Activated T-cell treated with anti-CD3 and anti-CD28 coated beads, Interleukin-2, amount 50 U/mL, for 24 hours (primary cell): Measurements from ENCODE around the gene RHOB.
"Not testable (repeated sequence)": the region's sequence is repeated elsewhere in the genome, so short reads cannot be mapped to it uniquely, and the experiment has no call there.

ENCODE experiments used
- DNase-seq: peaks from one replicate; pipeline ENCODE4 v3.0.0-alpha.2; 2020
- H3K27ac Mint-ChIP-seq: 2 replicates; pipeline ENCODE4 v1.8.0; 2020; ENCODE audit warnings: mild to moderate bottlenecking, mixed read lengths
- H3K27me3 Mint-ChIP-seq: 2 replicates; pipeline ENCODE4 v1.8.0; 2020; ENCODE audit warnings: mixed read lengths
- H3K36me3 Mint-ChIP-seq: 2 replicates; pipeline ENCODE4 v1.8.0; 2020; ENCODE audit warnings: low read depth, mixed read lengths
- H3K4me1 Mint-ChIP-seq: 2 replicates; pipeline ENCODE4 v1.8.0; 2020; ENCODE audit warnings: low read depth, mixed read lengths
- H3K4me3 Mint-ChIP-seq: 2 replicates; pipeline ENCODE4 v1.8.0; 2020; ENCODE audit warnings: mild to moderate bottlenecking, moderate library complexity, mixed read lengths
- H3K9me3 Mint-ChIP-seq: 2 replicates; pipeline ENCODE4 v1.8.0; 2020; ENCODE audit warnings: mixed read lengths

Gene RHOB

GRCh38 chr2:20491739-20492531, 45.1 kb downstream of the RHOB start:
- H3K27me3 Mint-ChIP-seq = no peaks in the 10 kb centered on the region
- no peaks in the 10 kb centered on the region for H3K4me1 Mint-ChIP-seq
- no peak for DNase-seq
- H3K9me3 Mint-ChIP-seq = no peaks in the 10 kb centered on the region
- no peak overlapping the region for H3K27ac Mint-ChIP-seq
- H3K4me3 Mint-ChIP-seq = no peak overlapping the region
- no peaks in the 10 kb centered on the region for H3K36me3 Mint-ChIP-seq

- not testable (repeated sequence) for H3K9me3 Mint-ChIP-seq, H3K4me1 Mint-ChIP-seq, DNase-seq, H3K27me3 Mint-ChIP-seq, H3K27ac Mint-ChIP-seq, H3K36me3 Mint-ChIP-seq, H3K4me3 Mint-ChIP-seq
Measured at GRCh38 chr2:20493095-20493494, 46.2 kb downstream of the RHOB start.

GRCh38 chr2:20494241-20494640, 47.4 kb downstream of the RHOB start:
- H3K4me1 Mint-ChIP-seq = no peaks in the 10 kb centered on the region
- no peaks in the 10 kb centered on the region for H3K36me3 Mint-ChIP-seq
- H3K27ac Mint-ChIP-seq = no peak overlapping the region
- H3K27me3 Mint-ChIP-seq = no peaks in the 10 kb centered on the region
- no peak for DNase-seq
- H3K4me3 Mint-ChIP-seq = no peak overlapping the region
- no peaks in the 10 kb centered on the region for H3K9me3 Mint-ChIP-seq

DNA sequence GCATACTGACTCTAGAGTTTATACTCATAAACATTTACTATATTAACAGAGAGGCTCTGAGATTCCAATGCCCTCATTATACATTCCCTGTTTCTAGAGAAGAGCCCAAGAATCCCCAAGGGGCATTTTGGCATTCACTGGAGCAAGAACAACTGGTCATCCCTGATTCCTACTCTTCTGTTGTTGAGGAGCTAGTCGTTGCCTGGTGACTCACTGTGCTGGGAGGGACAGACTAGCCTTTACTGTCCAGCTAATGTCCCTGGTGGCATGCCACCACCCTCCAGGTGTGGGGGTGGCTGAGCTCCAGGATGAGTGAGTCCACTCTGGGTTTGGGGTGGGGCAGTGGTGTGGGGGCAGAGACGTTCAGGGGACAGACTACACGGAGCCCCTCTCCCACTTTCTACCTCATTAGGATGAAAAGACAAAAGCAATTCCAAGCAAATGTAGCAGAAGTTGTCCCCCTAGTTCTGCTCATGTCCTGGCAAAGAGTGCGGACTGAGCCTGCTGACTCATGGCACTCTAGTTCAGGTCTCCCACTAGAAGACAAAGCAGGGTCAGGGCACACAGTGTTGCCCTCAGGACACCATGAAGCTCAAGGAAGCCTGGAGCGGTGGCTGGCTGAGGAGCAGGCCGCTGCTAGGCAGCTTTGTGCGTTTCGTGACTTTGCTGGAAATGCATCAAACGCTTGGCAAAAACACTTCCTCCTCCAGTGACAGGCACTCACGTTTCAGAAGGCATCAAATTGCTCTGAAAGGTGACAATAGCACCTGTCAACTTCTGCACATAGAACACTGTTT, 49.4 kb downstream of the RHOB start:
- no peaks in the 10 kb centered on the region for H3K4me1 Mint-ChIP-seq
- H3K27me3 Mint-ChIP-seq = no peaks in the 10 kb centered on the region

DNA sequence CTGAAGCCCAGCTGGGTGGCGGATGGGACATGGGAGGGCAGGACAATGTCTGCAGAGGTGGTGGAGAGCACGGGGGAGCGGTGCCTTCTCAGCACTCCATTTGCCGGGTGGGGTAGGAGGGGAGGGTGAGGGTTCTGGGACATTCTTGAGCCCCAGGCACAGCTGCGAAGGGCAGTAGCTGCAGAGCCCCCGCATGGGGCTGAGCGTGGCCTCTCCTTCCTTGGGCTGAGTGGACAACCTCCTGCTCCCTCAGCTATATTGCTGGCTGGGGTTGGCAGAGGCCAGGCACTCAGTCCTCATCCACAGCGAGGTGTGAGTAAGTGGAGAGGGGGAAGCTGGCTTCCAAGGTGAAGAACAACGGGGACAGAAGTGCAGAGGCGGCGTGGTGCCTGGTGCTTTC, 50.1 kb downstream of the RHOB start:
- H3K9me3 Mint-ChIP-seq = no peaks in the 10 kb centered on the region
- no peaks in the 10 kb centered on the region for H3K36me3 Mint-ChIP-seq
- H3K4me3 Mint-ChIP-seq = no peak overlapping the region
- H3K27me3 Mint-ChIP-seq = no peaks in the 10 kb centered on the region
- DNase-seq = no peak
- H3K4me1 Mint-ChIP-seq = no peaks in the 10 kb centered on the region
- H3K27ac Mint-ChIP-seq = no peak overlapping the region

More for the DNA sequence above, 49.4 kb downstream of the RHOB start:
- no peak overlapping the region for H3K27ac Mint-ChIP-seq
- H3K4me3 Mint-ChIP-seq = no peak overlapping the region
- no peaks in the 10 kb centered on the region for H3K36me3 Mint-ChIP-seq
- H3K9me3 Mint-ChIP-seq = no peaks in the 10 kb centered on the region
- DNase-seq = no peak
